Neural progenitor cell (in vitro differentiated cells): Measurements from ENCODE around the gene LMF1. TPM values are rescaled to one million over a fixed set of nuclear protein-coding genes. Genes with fewer than 3 reads are reported as not detected.

ENCODE experiments used
- DNase-seq: peaks from one replicate; pipeline ENCODE4 v3.0.0-alpha.2; 2016; ENCODE audit warnings: low spot score
- H2AFZ ChIP-seq: fragments of 200-600 bp; sonication (generic); replicated peaks from 2 replicates; pipeline ENCODE4 v1.6.1; 2016; ENCODE audit warnings: antibody characterized with exemption
- H3F3A ChIP-seq: fragments of 200-600 bp; sonication (generic); 2 replicates; pipeline ENCODE4 v1.6.1; 2016; ENCODE audit warnings: antibody characterized with exemption, low read depth
- H3K27ac ChIP-seq: fragments of 200-600 bp; sonication (generic); 2 replicates; pipeline ENCODE4 v1.5.1; 2016; ENCODE audit warnings: mild to moderate bottlenecking
- H3K27me3 ChIP-seq: fragments of 200-600 bp; sonication (generic); 2 replicates; pipeline ENCODE4 v1.6.1; 2016; ENCODE audit warnings: mild to moderate bottlenecking, moderate library complexity
- H3K36me3 ChIP-seq: fragments of 200-600 bp; sonication (generic); 2 replicates; pipeline ENCODE4 v1.5.1; 2016
- H3K4me1 ChIP-seq: fragments of 200-600 bp; sonication (generic); 2 replicates; pipeline ENCODE4 v1.6.1; 2016; ENCODE audit warnings: mixed run types
- H3K4me2 ChIP-seq: fragments of 200-600 bp; sonication (generic); 2 replicates; pipeline ENCODE4 v1.6.1; 2016
- H3K4me3 ChIP-seq: fragments of 200-600 bp; sonication (generic); 2 replicates; pipeline ENCODE4 v1.5.1; 2016
- H3K79me2 ChIP-seq: fragments of 200-600 bp; sonication (generic); 2 replicates; pipeline ENCODE4 v1.6.1; 2016; ENCODE audit warnings: low read depth
- H3K9ac ChIP-seq: fragments of 200-600 bp; sonication (generic); 2 replicates; pipeline ENCODE4 v1.6.1; 2016
- H3K9me3 ChIP-seq: fragments of 200-600 bp; sonication (generic); 2 replicates; pipeline ENCODE4 v1.5.1; 2016; ENCODE audit warnings: low read depth
- H4K20me1 ChIP-seq: fragments of 200-600 bp; sonication (generic); 2 replicates; pipeline ENCODE4 v1.6.1; 2016; ENCODE audit warnings: low read depth
- H3K27ac Mint-ChIP-seq: 3 replicates; pipeline ENCODE4 v1.8.0; 2021; ENCODE audit warnings: mixed read lengths
- H3K27me3 Mint-ChIP-seq: 2 replicates; pipeline ENCODE4 v1.8.0; 2022; ENCODE audit warnings: low read depth, mild to moderate bottlenecking, inconsistent platforms, moderate library complexity, mixed read lengths; ENCODE audit not compliant: insufficient read depth
- H3K36me3 Mint-ChIP-seq: 3 replicates; pipeline ENCODE4 v1.8.0; 2021; ENCODE audit warnings: mixed read lengths
- H3K4me1 Mint-ChIP-seq: 3 replicates; pipeline ENCODE4 v1.8.0; 2021; ENCODE audit warnings: mixed read lengths
- H3K4me3 Mint-ChIP-seq: 3 replicates; pipeline ENCODE4 v1.8.0; 2021; ENCODE audit warnings: mild to moderate bottlenecking, moderate library complexity, mixed read lengths
- H3K9me3 Mint-ChIP-seq: 3 replicates; pipeline ENCODE4 v1.8.0; 2020; ENCODE audit warnings: mixed read lengths
- CTCF ChIP-seq: fragments of 200-600 bp; sonication (generic); IDR thresholded peaks from 2 replicates; pipeline ENCODE4 v1.5.1; 2017; ENCODE audit warnings: antibody characterized with exemption, mild to moderate bottlenecking
- EZH2 ChIP-seq: fragments of 200-600 bp; sonication (generic); IDR thresholded peaks from 2 replicates; pipeline ENCODE4 v1.6.1; 2017; ENCODE audit warnings: antibody characterized with exemption, mild to moderate bottlenecking, moderate library complexity
- EZH2phosphoT487 ChIP-seq: fragments of 200-600 bp; sonication (generic); IDR thresholded peaks from 2 replicates; pipeline ENCODE4 v1.6.1; 2017; ENCODE audit warnings: antibody characterized with exemption
- total RNA-seq: library from RNA; depleted of rRNA; stranded (reverse); fragments of >200 nt; gene quantifications from 2 replicates; pipeline ENCODE4 v1.2.3, GENCODE V29; 2015; ENCODE audit warnings: low replicate concordance

Gene LMF1
- total RNA-seq, 1 donor from 2014 or later, result 3.4 TPM

- Histone ChIP-seq H3K4me2 (no peak overlapping the region), H3K4me1 (no peaks in the 10 kb centered on the region), H4K20me1 (no peaks in the 10 kb centered on the region), H3K27ac (no peak overlapping the region), H3K79me2 (no peaks in the 10 kb centered on the region), H3F3A (no peaks in the 10 kb centered on the region), H3K27me3 (no peaks in the 10 kb centered on the region), H3K9me3 (no peaks in the 10 kb centered on the region), H3K4me3 (no peak overlapping the region), H3K9ac (no peak overlapping the region), H3K36me3 (no peaks in the 10 kb centered on the region), H2AFZ (no peak overlapping the region)
- TF ChIP-seq EZH2, result no peak
- no peak for TF ChIP-seq EZH2phosphoT487
- no peak for TF ChIP-seq CTCF
- Mint-ChIP-seq H3K9me3 (peaks cover 29% of the 10 kb centered on the region), H3K27ac (no peak overlapping the region), H3K36me3 (peaks cover 40% of the 10 kb centered on the region), H3K4me3 (no peak overlapping the region), H3K4me1 (no peaks in the 10 kb centered on the region), H3K27me3 (no peaks in the 10 kb centered on the region)
- DNase-seq, result no peak
These were observed 24.8 kb downstream of the LMF1 start for GRCh38 chr16:946048-946395.

- H3K4me2 ChIP-seq, result no peak overlapping the region
- no peaks in the 10 kb centered on the region for H4K20me1 ChIP-seq
These were observed 25.3 kb downstream of the LMF1 start for GRCh38 chr16:945271-946047.

GRCh38 chr16:943971-944370, 26.8 kb downstream of the LMF1 start:
- Mint-ChIP-seq H3K27me3 (no peaks in the 10 kb centered on the region), H3K9me3 (peaks cover 42% of the 10 kb centered on the region), H3K36me3 (peaks cover 53% of the 10 kb centered on the region), H3K27ac (no peak overlapping the region), H3K4me1 (no peaks in the 10 kb centered on the region), H3K4me3 (no peak overlapping the region)
- Histone ChIP-seq H3F3A (no peaks in the 10 kb centered on the region), H3K79me2 (no peaks in the 10 kb centered on the region), H3K4me2 (no peak overlapping the region), H3K27ac (no peak overlapping the region), H3K9me3 (no peaks in the 10 kb centered on the region), H3K9ac (no peak overlapping the region), H2AFZ (no peak overlapping the region), H3K36me3 (no peaks in the 10 kb centered on the region), H3K27me3 (no peaks in the 10 kb centered on the region), H3K4me1 (no peaks in the 10 kb centered on the region), H4K20me1 (no peaks in the 10 kb centered on the region), H3K4me3 (no peak overlapping the region)
- TF ChIP-seq EZH2phosphoT487 (no peak), EZH2 (no peak), CTCF (no peak)
- no peak for DNase-seq

More at GRCh38 chr16:945271-946047, 25.3 kb downstream of the LMF1 start:
- Mint-ChIP-seq H3K4me1 (no peaks in the 10 kb centered on the region), H3K4me3 (no peak overlapping the region), H3K27me3 (no peaks in the 10 kb centered on the region), H3K27ac (no peak overlapping the region), H3K36me3 (peaks cover 46% of the 10 kb centered on the region), H3K9me3 (peaks cover 35% of the 10 kb centered on the region)
- Histone ChIP-seq H3K36me3 (no peaks in the 10 kb centered on the region), H2AFZ (no peak overlapping the region), H3K27ac (no peak overlapping the region), H3K79me2 (no peaks in the 10 kb centered on the region), H3K9ac (no peak overlapping the region), H3F3A (no peaks in the 10 kb centered on the region), H3K27me3 (no peaks in the 10 kb centered on the region), H3K4me3 (no peak overlapping the region), H3K4me1 (no peaks in the 10 kb centered on the region), H3K9me3 (no peaks in the 10 kb centered on the region)
- DNase-seq, result no peak
- no peak for TF ChIP-seq CTCF
- TF ChIP-seq EZH2phosphoT487, result no peak
- no peak for TF ChIP-seq EZH2
